Measurements from ENCODE around the gene ZNF423.
A peak's percentile ranks its signal among the peaks of the same experiment; 100 is the strongest.

The ZNF423 gene

DNA sequence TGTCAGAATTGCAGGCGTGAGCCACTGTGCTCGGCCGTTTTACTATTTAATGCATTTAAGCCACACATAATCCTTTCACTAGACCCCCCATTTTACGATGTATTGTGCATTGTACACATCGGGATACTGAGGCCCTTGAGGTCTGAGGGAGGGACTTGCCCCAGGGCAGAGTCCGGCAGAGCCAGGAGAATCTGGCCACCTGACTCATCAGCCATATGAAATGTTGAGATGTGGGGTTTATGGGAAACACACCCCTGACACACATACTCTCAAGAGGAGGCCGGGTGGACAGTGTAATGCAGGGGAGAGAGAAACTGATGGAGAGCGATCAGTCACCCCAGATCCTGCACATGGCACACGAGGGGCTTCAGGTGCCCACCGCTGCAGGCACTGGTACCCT lies 196.6 kb downstream of the ZNF423 start:
- DNase-seq, result no peak

- no peak for DNase-seq
Observed at GRCh38 chr16:49658531-49658930, 197.4 kb downstream of the ZNF423 start.

GRCh38 chr16:49657736-49658465 lies 198.0 kb downstream of the ZNF423 start:
- DNase-seq, result no peak

- no peak for DNase-seq
Observed at GRCh38 chr16:49654425-49654824, 201.5 kb downstream of the ZNF423 start.

DNA sequence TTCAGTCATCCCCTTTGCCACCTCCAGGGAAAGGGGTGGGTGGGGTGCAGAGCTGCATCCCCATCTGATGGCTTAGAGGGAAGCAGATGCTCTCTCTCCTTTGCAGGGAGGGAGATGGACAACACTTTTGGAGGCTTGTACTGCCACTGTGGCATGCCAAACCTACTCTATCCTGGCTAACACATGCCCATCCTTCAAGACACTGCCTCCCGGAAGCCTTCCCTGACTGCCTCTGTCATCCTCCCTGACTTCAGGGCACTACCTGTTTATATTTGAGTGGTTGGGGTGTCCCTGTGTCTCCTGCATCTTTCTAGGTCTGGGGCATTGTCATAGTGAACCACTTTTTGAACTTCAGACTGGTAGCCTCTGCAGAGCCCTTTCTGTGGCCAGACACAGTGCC lies 202.3 kb downstream of the ZNF423 start:
- no peak for DNase-seq

DNA sequence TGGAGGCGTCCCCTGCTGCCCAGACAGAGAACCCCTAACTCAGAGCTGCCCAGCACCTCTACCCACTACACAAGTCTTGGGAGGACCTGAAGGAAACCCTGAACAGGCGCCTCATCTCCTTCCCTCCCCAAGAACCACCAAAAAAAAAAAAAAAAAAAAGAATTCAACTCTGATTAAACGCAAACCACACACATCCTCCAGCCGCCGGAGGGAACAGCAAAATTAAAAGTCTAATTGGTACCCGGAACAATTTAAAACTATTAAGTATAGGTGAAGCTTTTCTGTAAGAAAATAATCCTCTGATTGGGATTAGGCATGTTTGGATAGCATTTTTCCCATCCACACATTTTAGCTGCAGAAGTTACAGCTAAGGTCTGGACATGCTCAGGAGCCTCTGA lies 202.7 kb downstream of the ZNF423 start:
- DNase-seq, result no peak

DNA sequence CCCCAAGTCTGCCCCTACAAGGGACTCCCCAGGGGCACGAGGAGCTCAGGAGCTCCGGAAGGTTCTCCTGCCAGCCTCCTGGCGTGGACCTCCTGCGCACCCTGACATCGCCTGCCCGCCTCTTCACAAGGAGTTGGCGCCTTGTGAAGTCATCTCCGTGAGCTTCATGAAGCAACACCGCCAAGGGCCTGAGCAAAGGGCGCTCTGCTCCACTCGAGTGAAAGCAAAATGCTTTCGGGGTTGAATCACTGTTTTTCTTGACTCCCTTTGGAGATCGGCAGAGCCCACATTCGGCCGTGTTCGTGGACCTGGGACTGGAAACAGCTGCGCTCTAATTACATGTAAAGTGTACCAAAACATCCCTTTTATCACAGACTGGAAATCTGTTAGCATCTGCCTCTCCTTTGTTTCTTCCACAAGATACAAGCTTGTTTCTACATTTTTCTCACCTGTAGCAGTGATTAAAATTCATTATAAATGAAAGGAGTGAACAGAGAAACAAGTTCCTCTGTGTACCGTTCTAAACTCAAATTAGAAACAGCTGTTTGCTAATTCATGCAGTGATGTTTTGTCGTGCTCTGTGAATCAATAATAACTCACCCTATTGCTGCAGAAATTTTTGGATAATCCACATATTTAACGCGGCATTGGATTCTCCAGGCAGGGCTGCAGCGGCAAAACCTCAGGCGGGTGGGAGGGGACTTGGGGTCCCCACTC lies 203.3 kb downstream of the ZNF423 start:
- peak; percentile 11 for DNase-seq

- DNase-seq, result no peak
Observed at GRCh38 chr16:49651996-49652395, 203.9 kb downstream of the ZNF423 start.

GRCh38 chr16:49651226-49651625 lies 204.7 kb downstream of the ZNF423 start:
- no peak for DNase-seq

DNA sequence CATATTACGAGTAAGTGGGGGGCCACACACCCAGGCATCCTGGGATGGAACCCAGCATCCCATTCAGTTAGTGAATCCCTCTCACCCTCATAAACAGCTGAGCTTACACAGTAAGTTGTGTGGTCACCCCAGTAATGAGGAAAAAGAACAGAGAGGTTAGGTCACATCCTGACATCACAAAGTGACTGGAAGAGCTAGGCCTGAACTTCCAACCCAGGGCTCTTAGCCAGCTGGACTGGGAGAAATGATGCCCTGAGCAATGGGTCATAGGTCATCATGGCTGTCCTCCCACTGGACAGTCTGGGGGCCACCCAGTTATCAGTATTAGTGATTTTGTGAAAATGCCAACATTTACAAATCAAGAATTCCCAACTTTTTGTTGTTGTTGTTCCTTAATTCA lies 205.3 kb downstream of the ZNF423 start:
- DNase-seq, result no peak

DNA sequence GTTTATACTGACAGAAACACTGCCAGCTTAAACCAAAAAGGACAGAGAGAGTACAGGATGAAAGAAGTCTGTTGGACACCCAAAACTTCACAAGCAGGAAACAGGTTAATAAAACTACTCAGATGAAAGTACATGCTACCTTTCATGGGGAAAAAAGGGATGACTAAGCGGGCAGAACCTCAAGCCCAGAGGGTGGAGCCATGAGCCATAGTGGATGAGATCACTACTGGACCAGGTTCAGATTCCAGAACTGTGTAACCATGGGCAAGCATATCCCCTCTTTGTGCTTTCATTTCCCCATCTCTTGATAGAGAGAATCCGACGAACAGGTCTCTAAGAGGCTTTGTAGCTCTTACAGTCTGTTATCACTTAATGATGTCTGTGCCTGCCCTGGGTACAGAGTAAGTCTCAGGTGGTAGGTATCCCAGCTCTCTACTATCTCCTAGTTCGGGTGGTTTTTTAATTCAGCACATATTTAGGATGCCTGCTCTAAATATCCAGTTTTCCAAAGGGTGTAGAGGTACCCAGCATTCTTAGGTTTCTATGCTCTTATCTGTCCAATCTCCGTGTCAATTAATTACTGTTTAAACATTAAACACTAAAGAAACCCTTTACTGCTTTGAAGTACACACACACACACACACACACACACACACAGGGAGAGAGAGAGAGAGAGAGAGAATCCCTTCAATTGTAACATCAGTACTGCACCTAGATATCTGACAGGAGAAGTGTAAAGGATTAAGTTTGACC lies 206.7 kb downstream of the ZNF423 start:
- DNase-seq, result no peak

- no peak for DNase-seq
Observed at GRCh38 chr16:49647673-49648072, 208.2 kb downstream of the ZNF423 start.

DNA sequence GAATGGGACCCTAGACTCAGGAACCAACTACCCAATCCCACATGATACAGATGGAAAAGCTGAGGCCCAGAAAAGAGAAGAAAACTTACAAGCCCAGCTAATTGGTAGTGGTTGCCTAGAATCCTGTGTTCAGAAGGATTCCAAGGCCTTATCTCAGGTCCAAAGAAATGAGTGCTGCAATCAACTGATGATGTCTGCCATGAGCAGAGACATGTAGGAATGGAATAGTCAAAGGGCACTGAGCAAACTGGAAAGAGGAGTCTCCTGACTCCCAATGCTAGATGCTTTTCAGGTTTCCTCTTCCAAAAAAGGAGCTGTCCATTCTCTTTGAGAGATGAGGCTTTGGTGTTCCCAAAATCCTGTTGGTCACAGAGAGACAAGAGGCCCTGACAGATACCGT lies 210.6 kb downstream of the ZNF423 start:
- DNase-seq, result no peak

GRCh38 chr16:49644145-49644463 lies 211.8 kb downstream of the ZNF423 start:
- no peak for DNase-seq

DNA sequence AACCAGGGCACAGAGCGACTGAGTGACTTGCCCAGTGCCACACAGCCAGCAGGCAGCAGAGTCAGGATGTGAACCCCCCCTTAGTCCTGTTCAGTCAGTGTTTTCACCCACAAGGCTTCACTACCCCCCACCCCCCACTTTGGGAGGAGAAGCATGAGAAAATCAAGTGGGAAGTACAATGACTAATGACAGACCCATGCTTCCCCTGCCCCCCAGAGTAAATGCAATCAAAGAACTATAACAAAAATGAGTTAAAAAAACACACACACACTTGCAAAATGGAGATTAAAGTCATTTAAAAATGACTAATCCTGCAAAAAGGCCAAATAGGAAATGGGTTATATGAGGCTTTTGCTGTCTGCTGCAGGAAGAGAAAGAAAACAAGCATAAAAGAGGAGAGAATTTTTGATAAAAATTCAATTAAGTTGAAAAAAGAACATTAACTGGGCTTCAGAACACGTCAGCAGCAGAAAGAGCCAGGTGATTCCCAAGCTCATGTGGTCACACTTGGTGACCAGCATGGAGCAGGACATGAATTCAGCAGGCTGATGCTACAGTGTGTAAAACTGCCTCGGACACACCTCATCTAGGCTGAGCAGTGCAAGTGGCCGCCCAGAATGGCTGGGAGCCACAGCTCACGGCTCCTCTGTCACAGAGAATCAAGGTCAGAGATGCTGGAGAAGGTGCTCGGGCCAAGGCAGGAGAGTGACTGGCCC lies 212.3 kb downstream of the ZNF423 start:
- no peak for DNase-seq

DNA sequence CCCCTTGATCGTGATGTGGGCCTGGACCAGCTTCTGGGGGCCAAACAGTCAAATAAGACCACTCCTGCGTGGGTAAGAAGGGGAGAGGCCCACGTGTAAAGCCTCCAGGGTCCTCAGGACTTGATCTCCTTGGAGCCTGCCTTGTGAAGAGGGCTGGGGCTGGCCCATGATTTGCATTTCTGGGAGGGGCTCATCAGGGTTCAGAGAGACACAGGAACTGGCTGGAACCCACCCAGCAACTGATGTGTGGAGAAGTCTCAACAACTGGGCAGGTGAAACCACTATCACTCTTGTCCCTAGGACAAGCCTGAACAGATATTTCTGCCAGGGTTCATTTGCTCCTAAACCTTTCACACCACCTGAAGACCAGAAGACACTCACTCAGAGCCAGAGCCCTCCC lies 214.7 kb downstream of the ZNF423 start:
- DNase-seq, result no peak

DNA sequence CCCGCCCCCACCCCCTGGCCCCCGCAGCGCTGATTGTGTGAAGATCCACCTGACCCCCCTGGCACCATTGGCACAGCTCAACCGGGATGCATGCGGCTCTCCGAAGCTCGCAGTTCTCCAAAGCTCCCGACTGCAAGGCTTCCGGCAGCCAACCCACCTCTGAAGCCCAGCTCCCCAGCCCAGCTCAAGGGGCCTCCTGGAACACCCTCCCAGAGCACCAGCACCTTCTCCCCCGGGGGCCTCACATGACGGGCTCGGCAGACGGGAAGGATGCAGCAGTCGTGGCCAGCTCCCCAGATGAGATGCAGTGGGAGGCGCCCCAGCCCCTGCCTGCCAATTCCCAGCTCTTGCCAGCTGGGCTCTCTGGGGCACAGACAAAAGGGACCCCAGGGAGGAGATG lies 215.3 kb downstream of the ZNF423 start:
- peak; percentile 22 for DNase-seq

GRCh38 chr16:49639739-49640431 lies 216.0 kb downstream of the ZNF423 start:
- peak; percentile 66 for DNase-seq

DNA sequence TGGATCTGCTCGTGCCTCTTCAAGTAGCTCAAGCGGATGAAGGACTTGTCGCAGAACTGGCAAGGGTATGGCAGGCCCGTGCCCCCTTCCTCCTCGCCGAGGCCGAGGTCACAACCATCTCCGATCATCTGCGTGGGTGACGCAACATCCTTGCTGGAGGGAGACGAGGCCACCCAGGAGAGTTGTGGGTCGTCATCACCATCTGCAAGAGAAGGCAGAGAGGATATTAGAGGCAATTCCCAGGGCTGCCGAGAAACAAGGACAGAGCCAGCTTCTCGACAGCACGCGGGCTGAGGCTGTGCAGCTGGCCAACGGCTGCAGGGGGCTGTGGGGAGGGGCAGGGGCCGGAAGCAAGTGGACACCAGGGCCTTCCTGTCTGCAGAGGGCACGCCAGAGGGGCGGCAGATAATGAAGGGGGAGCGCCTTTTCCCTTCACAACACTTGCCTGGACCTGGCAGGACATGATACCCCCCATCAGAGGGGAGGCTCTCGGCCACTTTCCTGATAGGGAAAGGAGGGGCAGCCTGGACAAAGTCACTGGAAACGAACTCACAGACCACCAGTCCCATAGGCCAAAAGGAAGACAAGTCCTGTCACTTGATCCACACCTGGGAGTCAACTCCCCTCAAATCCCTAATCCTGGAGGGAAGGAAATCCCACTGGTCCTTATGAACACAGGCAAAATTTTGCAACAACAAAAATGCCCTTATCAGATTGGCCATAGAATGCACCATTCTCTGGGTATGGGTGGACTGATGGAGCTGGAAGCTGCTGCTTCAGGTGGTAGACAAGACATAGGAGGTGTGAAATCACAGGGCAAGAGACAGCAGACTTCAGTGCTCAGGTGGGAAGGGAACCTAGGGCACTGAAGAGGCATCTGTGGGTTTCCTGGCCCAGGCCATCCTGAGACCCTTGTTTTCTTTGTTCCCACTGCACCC lies 217.0 kb downstream of the ZNF423 start:
- DNase-seq, result peak; percentile 16

- DNase-seq, result no peak
Observed at GRCh38 chr16:49637933-49638672, 217.8 kb downstream of the ZNF423 start.

DNA sequence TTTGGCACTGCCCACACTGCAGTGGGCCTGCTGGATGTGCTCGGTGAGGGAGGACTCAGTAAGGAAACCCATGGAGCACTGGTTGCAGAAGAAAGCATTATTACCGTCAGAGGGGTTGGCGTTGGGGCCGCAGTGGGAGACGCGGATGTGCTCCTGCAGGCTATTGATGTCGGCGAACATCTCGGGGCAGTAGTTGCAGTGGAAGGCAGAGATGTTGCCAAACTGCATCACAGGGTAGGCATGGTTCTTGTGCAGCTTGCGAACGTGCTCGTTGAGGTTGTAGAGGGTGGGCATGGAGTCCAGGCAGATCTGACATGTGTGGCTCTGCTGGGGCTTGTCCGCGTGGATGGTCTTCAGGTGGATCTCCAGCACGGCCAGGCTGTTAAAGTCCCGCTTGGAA lies 218.4 kb downstream of the ZNF423 start:
- DNase-seq, result no peak
